HuH-7 (cell line): ENCODE measurements around the gene MAB21L3.
"Not testable (repeated sequence)": the region's sequence is repeated elsewhere in the genome, so short reads cannot be mapped to it uniquely, and the experiment has no call there.

Experiments
- DNase-seq: peaks from one replicate; pipeline ENCODE4 v3.0.0; 2011; ENCODE audit warnings: low spot score

MAB21L3 gene

DNA sequence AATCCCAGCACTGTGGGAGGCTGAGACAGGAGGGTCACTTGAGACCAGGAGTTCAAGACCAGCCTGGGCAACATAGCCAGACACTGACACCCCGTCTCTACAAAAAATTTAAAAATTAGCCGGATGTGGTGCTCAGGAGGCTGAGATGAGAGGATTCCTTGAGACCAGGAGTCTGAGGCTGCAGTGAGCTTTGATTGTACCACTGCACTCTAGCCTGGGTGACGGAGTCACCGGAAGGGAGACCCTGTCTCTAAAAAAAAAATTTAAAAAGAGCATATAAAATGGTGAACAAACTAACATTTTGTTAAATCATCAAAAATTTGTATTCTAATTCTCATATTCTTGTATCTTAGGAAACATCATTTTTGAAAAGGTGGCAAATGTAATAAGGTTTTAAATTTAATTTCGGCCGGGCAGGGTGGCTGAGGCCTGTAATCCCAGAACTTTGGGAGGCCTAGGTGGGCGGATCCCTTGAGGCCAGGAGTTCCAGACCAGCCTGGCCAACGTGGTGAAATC, 27.1 kb downstream of the MAB21L3 start:
- no peak for DNase-seq

DNA sequence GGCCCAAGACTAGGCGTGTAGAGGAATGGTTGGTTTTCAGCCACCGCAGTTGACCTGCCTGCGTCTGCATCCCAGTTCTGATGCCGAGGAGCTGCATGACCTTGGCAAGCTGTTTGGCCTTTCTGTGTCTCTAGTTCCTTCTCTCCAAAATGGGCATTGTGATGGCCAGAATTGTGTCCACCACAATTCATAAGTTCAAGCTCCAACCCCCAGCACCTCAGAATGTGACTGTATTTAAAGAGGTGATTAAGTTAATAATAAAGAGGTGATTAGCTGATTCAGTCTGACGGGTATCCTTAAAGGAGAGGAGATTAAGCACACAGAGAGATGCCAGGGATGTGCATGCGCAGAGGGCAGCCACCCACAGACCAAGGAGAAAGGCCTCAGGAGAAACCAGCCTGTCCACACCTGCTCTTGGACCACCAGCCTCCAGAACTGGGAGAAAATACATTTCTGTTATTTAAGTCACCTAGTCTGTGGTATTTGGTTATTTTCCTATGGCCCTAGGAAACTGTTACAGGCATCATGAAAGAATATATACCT, 28.5 kb downstream of the MAB21L3 start:
- no peak for DNase-seq

DNA sequence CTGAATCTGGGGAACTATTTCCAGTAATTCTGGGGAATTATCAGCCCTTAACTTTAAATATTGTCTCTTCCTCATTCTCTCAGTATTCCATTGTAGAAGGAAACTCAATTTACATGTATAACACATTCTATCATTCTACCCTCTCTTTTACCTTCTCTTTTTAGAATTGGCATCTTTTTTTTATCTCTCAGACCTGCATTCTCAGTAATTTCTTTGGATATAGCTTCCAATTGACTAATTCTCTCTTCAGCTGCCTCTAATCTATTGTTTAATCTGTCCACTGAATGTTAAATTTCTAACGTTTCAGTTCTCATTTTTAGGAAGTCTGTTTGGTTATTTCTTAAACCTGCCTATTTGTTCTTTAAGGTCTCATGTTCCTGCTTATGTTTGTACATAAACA, 33.0 kb downstream of the MAB21L3 start:
- DNase-seq: no peak

DNA sequence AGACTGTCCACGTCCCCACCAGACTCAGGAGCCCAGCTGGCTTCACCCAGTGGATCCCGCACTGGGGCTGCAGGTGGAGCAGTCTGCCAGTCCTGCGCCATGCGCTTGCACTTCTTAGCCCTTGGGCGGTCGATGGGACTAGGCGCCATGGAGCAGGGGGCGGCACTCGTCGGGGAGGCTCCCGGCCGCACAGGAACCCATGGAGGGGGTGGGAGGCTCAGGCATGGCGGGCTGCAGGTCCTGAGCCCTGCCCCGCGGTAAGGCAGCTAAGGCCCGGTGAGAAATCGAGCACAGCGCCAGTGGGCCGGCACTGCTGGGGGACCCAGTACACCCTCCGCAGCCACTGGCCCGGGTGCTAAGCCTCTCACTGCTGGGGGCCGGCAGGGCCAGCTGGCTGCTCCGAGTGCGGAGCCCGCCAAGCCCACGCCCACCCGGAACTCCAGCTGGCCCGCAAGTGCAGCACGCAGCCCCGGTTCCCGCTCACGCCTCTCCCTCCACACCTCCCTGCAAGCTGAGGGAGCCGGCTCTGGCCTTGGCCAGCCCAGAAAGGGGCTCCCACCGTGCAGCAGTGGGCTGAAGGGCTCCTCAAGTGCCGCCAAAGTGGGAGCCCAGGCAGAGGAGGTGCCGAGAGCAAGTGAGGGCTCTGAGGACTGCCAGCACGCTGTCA, 35.4 kb downstream of the MAB21L3 start:
- not testable (repeated sequence) for DNase-seq

DNA sequence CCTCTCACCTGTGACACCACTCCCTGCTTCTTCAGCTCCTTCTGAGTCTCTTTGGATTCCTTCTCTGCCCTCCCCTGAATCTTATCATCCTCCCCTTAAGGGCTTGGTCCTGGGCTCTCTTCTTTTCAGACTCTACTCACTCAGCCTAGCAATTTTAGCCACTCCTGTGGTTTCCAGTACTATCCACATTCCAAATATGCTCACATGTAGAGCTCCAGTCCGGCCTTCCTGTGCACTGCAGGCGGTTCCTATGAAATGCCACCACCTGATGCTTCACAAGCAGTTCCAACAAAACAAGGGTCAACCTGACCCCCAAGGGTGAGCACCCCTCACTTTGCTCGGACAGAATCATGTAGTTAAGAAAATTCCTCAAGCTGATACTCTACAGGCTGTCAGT, 35.9 kb downstream of the MAB21L3 start:
- no peak for DNase-seq

DNA sequence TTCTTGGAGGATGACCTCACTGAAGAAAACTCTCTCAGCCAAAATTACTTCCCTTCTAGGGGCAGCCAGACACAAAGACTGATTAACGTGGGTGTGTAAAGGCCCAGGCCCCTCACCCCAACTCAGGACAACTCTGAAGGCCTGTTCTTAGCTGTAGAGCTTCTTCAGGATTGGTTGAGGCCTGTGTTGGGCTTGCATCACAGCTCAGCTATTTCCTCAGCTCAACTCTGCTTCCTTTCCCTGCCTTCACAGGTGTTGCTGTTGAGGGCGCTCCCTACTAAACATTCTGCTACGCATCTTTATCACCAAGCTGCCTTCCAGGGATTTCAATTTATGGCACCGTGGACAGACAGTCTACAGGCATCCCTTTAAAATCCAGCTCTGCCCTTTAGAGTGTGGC, 36.8 kb downstream of the MAB21L3 start:
- no peak for DNase-seq

DNA sequence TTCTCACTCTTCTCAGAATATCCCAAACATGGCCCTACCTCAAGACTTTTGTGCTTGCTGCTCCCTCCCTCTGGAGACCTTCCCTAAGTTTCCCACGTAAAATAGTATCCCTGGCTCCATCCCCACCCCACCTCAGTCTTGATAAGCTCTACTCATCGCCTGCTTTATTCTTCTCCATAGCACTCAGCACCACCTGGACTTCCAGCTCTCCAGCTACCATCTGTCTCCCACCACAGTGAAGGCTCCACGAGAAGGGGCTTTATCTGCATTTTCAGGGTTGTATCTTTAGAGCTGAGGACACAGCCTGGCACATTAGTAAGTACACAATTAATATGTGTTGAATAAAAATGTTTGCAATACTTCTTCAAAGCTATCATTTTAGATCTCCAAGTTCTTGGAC, 37.8 kb downstream of the MAB21L3 start:
- DNase-seq: no peak

DNA sequence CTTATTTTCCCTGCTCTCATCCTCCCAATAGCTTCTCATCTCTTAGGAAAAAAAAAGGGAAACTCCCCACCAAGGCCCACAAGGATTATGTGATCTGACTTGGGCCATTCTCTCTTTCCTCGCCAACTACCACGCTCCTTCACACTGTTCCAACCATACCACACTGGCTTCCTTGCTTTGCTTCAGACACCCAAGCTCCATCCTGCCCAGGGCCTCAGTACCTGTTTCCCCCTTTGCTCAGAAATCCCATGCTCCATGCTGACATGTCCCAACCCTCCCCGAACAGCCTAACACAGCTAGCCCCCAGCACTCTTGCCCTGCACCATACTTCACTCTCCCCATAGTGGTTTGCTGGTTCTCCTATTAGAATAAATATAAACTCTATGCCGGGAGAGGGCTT, 39.2 kb downstream of the MAB21L3 start:
- DNase-seq: no peak

DNA sequence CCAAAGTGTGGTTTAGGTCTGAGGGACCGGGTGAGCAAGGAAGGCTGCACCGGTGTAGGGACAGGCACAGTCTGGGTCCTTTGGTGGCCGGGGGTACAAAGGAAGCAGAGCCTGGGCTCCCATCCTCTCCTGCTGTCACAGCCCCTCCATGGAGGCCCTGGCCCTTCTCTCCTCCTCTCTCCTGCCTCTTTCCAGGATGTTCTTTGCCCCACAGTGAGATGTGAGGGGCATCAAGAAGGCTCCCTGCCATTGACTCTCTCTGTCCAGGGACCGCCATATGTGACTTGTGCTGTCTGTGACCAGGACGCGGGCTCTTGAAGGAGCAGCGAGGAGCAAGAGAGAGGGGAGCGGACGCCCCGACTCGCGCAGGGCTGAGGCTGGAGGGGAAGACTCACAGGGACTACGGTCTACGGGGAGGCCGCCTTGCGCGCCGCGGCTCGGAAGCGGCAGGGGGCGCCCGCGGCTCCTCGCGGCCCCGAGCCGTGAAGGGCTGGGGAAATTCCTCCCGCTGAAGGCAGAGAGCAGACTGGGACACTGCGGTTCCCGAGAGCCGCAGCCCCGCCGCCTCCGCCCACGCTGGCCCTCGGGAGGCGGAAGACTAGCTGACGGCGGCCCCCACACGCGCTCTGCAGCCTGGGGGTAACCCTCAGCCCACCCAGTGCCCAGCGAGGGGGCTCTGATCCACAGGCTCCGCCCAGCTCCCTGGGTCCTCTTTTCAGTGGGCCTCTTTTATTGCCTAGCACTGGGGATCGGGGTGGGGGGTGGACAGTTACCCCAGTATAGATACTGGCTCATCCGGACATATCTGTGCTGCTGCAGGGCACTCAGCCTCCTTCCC, 40.8 kb downstream of the MAB21L3 start:
- peak; percentile 88 for DNase-seq

DNA sequence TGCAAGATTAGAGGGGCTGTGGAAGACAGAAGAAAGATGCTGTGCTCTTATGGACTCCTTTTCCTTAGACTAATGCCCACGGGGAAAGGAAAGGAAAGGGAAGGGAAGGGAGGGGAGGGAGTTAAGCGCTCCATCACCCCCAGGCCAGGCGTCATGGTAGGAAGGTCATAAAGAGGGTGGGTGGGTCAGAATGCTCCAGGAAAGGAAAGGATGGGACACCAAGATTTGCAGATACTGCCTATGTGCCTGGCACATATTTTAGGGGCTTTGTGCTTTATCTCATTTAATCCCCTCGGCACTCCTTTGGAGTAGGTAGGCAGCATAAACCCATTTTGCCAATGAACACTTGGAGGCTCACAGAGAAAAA, 41.4 kb downstream of the MAB21L3 start:
- no peak for DNase-seq

DNA sequence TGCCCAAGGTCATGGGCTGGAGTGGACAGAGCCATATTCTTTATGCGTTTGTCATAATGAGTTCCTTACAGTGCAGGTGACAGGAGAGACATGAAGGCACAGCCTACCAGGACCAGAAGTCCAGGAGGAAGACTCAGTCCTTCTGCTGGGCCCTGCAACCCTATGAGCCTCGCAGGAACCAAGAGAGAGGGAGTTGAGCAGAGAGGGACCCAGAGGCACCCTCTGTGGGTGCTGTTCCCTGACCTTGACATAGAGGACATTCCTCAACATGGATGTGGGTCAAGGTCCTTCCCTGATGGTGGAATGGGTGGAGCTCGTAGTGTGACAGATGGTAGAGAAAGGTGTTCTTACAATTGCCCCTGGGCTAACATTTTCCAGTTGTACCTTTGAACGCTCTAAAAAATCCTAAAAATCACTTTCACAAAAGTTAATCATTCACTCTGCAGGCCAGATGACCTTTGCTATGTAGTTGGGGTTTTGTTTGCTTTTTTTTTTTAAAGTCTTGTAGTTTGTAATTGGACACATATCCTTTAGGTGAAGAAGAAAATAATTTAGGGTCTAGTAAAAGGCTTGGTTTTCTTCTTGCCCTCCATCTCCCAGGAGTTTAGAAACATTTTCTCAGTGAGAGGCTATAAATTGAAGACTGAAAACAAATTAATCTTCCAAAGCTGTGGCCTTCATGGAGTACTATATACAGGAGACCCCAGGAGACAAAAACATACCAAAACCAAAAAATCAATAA, 41.9 kb downstream of the MAB21L3 start:
- DNase-seq: peak; percentile 73

DNA sequence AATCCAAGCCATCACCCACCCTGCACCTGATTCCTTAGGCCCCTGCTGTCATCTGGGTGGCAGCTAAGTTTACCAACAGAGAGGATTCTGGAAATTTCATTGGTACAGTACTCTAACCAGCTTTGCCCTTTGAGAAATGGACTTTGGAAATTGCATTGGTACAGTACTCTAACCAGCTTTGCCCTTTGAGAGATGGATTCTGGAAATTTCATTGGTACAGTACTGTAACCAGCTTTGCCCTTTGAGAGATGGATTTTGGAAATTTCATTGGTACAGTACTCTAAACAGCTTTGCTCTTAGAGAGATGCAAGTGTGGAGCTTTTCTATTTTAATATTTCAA, 42.5 kb downstream of the MAB21L3 start:
- no peak for DNase-seq

DNA sequence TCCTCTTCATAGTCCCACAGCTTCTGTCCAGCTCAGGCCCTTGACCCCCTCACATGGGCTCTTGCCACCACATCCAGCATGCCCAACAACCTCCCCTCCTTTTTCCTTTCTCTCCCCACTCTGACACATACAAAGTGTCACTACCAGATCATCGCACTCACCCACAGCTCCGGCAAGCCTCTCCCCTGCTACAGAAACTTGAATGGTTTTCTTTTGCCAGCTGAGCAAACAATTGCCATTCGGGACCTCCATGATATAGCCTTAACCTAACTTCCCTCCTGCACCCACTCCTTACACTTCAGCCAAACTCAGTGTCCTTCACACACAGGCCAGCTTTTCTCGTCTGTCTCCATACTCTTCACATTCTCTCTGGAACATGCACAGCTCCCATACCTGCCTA, 43.3 kb downstream of the MAB21L3 start:
- DNase-seq: no peak

DNA sequence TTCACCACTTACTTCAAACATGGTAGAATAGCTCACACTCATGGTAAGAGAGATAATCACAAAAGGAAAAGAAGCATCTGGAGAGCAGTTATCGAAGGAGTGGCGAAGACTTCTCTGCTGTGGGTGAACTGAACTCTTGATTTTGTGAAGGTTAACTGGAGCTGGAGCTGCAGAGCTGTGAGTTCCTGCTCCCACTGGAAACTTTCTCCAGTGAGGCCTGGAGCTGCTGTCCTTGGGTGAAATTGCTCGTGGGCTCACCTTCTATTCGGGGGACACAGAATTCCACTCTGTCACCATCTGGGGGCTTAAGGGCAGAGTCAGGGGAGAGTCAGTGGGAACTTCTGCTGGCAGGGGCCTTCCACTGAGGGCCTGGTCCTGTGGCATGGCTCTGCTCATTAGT, 45.9 kb downstream of the MAB21L3 start:
- DNase-seq: no peak

DNA sequence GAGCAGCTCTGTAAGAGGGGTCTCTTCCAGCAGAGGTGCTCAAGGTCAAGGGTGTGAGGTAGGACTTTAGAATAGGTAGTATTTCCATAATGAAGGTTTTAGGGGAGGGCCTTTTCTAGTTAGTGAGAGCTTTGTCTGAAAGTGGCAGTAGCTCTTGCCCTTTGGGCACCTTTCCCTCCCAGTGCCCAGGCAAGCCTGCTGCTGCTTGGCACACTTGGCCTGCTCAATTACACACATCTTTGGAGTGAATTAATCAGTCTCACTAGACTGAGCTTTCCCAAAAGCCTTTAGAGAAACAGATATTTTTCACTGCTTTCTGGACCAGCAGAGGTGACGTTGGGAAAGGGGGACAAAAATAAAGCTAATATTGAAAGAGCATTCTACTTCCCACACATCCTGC, 48.0 kb downstream of the MAB21L3 start:
- no peak for DNase-seq

DNA sequence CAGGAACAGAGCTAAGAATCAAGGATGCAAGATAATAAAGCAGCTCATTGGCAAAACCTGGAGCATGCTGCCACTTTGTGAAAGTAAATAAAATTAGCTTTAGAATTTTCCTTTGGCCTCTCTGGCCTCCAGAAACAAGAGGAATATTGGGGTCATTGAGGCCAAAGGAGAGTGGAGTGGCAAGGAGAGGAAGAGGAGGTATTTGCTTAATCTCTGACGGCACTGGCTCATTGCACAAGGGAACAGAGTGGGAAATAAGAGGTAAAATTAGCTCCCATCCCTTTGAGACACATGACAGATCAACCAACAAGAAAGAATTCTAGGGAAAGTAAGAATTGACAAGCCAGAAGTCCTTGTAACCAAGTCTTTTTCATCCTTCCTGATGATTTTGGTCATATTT, 48.4 kb downstream of the MAB21L3 start:
- no peak for DNase-seq

DNA sequence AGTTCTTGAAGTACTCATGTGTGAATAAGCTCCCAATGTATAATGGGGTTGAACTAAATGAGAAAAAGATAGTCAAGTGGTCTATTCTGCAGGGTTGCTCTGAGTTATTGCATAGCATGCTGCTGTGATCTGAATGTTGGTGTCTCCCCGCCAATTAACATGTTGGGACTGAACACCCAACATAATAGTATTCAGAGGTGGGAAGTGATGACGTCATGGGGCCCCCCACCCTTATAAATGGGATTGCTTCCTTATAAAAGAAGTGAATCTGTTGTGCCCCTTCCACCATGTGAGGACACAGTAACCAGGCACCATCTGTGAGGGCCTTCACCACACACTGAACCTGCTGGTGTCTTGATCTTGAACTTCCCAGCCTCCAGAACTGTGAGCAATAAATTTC, 50.2 kb downstream of the MAB21L3 start:
- no peak for DNase-seq

DNA sequence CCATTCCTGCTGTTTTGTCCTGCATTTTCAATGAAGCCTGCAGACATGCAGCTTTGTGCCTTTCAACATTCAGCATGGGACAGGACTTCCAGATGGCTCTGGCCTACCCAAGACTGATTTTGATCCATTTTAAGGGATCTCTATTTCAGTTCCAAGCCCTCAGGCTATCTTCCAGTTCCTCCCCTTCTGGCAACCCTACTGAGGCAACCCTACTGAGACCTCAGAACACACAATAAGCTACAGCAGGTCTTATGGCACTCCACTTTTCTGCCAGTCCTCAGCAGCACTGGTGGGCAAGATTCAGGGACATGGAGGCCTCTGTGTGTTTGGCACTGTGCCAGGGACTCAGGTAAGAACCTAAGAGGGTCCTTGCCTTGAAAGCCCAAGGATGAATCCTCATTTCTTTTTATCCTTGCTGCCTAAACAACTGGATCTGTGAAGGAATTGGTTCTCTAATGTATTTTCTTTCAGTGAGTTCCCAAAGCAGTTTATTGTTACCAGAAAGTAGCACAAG, 50.7 kb downstream of the MAB21L3 start:
- no peak for DNase-seq

DNA sequence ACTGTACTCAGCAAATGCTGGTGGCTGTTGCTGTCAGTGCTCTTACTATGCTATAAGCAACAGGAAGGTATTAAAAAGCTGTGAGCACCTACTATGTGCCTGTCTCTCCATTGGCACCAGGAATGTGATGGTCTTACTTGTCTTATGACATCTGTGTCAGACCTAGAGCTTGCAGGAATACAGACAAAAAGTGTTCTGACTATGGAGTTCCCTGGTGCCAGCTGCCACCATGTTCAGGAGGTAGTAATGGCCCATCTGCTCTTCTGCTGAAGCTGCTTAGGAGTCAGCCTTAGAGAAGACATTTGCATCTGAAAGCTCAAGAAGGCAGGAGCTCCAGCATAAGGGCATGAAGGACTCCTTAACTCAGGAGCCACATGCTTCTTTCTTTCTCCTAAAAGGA, 52.3 kb downstream of the MAB21L3 start:
- DNase-seq: no peak

DNA sequence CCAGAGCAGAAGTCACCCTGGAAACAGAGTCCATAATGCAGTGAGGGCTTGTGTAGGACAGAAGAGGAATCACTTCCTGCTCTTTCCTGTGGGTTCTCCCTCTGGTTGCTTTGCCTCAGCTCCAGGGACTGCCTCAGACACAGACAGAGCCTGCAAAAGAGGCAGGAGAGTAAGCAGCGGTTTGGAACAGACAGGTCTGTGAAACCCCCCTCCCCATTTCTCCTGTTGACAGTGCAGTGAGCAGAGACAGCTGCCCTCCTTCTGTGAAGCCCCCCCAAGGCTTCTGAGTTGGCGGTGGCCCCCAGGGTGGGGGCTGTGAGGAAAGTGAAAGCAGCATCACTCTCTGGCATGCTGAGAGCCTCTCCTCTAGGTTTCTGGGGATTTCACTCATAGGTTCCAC, 53.0 kb downstream of the MAB21L3 start:
- no peak for DNase-seq

DNA sequence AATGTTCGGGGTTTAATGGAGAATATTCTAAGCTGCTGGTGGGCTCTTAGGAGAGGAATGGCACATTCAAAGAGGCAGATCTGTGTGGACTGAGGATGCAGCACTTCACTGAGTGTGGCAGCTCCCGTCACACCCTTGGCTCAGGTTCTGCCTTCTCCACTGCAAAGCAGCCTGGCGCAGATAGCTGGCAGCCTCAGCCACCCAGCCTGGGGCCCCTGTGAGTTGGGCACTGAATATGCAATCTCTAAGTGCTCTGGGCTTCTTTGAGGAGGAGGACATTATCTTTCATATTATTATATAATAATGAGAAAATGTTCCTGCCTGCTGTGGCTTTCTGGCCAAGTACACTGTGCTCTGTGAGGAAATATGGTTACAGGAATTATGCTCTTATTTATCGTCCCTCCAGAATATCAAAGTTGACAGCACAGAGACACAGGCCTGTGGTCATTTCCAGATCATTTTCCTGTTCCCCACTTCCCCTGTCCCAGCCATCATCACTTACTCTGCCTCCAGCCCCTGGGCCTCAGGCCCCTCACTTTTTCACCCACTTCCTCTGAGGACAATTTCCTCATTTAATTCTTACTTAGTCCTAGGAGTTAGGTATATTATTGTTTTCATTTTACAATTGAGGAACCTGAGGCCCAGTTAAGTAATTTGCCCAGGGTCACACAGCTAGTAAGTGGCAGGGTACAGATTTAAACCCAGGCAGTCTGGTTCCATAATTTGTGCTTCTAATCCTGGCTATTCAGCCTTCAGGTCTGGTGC, 53.6 kb downstream of the MAB21L3 start:
- DNase-seq: no peak

DNA sequence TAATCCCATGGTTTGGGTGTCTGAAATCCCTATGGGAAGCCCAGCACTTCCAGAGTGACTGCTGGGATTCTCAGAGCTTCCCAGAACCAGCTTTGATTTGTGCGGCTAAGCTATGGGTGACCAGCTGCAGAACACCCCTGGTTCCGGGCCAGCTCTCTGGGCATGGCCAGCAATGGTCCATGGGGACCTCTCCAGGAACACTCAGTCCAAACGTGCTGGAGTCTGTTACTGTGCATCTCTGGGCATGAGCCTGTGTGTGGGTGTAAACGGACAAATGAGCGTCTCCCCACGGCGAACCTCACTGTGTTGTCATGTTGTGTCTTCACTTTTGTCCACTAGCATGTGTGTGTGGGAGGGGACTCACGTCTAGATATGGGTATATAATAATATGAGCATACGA, 54.4 kb downstream of the MAB21L3 start:
- DNase-seq: no peak
